Gastrocnemius medialis (tissue), 4 donors: ENCODE results near the gene TMEM43. TPM values are rescaled to one million over a fixed set of nuclear protein-coding genes. Genes with fewer than 3 reads are reported as not detected.
"Not testable (repeated sequence)": the region's sequence is repeated elsewhere in the genome, so short reads cannot be mapped to it uniquely, and the experiment has no call there.

Source experiments
- ATAC-seq, 2 donors: fragments of 150-250 bp; one replicate each; pipeline ENCODE4 v1.9.1; 2016
- DNase-seq, 2 donors: peaks; one replicate each; pipeline ENCODE4 v3.0.0-alpha.2; 2019
- H3K27ac ChIP-seq, 4 donors: fragments of 200-600 bp; sonication (generic); 1 replicate in 1 of 4; 2 replicates in 3 of 4; pipeline ENCODE4 v1.5.1; 2016 to 2018; ENCODE audit warnings: mild to moderate bottlenecking in 2 of 4, moderate library complexity in 1 of 4
- H3K27me3 ChIP-seq, 3 donors: fragments of 200-600 bp; sonication (generic) in 2 of 3; 1 replicate in 1 of 3; 2 replicates in 2 of 3; pipeline versions ENCODE4 v1.5.1 to v1.6.0; 2016 to 2019; ENCODE audit warnings: mild to moderate bottlenecking in 1 of 3, moderate library complexity in 1 of 3
- H3K36me3 ChIP-seq, 2 donors: fragments of 200-600 bp; sonication (generic) in 1 of 2; one replicate each; pipeline ENCODE4 v1.5.1; 2017 to 2018
- H3K4me1 ChIP-seq, 2 donors: fragments of 200-600 bp; sonication (generic) in 1 of 2; one replicate each; pipeline ENCODE4 v1.5.1; 2016 to 2017; ENCODE audit warnings: mild to moderate bottlenecking in 2 of 2
- H3K4me3 ChIP-seq, 4 donors: fragments of 200-600 bp; sonication (generic) in 3 of 4; 1 replicate in 1 of 4; 2 replicates in 3 of 4; pipeline ENCODE4 v1.5.1; 2016 to 2019; ENCODE audit warnings: mild to moderate bottlenecking in 2 of 4
- H3K9me3 ChIP-seq, 3 donors: fragments of 200-600 bp; sonication (generic) in 2 of 3; 1 replicate in 1 of 3; 2 replicates in 2 of 3; pipeline ENCODE4 v1.5.1; 2016 to 2019
- CTCF ChIP-seq, 5 experiments: fragments of 450-650 bp in 3 of 5; fragments of 200-600 bp in 2 of 5; sonication (generic) in 2 of 5; IDR thresholded peaks in 4 of 5; conservative IDR thresholded peaks in 1 of 5; 1 replicate in 4 of 5; 2 replicates in 1 of 5; pipeline ENCODE4 v1.5.1; 2016 to 2019; ENCODE audit warnings: antibody characterized with exemption in 5 of 5, mild to moderate bottlenecking in 3 of 5, moderate library complexity in 3 of 5
- POLR2A ChIP-seq, 2 donors: fragments of 450-650 bp; IDR thresholded peaks; one replicate each; pipeline ENCODE4 v1.6.1; 2017; ENCODE audit warnings: antibody characterized with exemption in 2 of 2, mild to moderate bottlenecking in 2 of 2, moderate library complexity in 2 of 2
- in situ Hi-C, 4 donors: fragments of 200-750 bp; cut with MboI; loops; one replicate each; pipeline versions ENCODE4 v1.15.0 to v1.8.0; 2017; ENCODE audit warnings: low sequenced_read_pairs in 4 of 4
- intact Hi-C: fragments of 100-400 bp; cut with DNase I; formaldehyde crosslinking; loops from one replicate; pipeline ENCODE4 v1.15.1; 2023; ENCODE audit warnings: low total_unique reads
- total RNA-seq, 4 donors: library from RNA; depleted of rRNA; stranded (reverse); fragments of >200 nt; gene quantifications; one replicate each; pipeline versions ENCODE4 v1.1.0 to v1.2.3, GENCODE V29; 2016

Gene TMEM43
- total RNA-seq, 4 donors from 2014 or later = 68.2 to 128 (median 78.6) TPM

GRCh38 chr3:14119651-14120050 is 5.2 kb upstream of the TMEM43 start:
- Histone ChIP-seq H3K4me3 (no peak overlapping the region), H3K4me1 (peaks cover 13 to 15% of the 10 kb centered on the region in 2 donors), H3K27me3 (no peaks in the 10 kb centered on the region), H3K9me3 (no peaks in the 10 kb centered on the region), H3K27ac (no peak overlapping the region), H3K36me3 (peaks cover 0 to 33% of the 10 kb centered on the region in 2 donors)
- ATAC-seq = no peak
- DNase-seq = no peak
- in situ Hi-C loops (loop anchor here in 2 of 4 donors (10.0 to 25.0 kb wide), 2 partner anchors 225 to 632 kb away; partner anchors contain the start of gene HDAC11 (in 1 of the 2)), intact Hi-C loops (loop anchor here (10.0 kb wide), 3 partner anchors 165 to 635 kb away; partner anchors contain the start of genes CCDC174 and HDAC11)
- TF ChIP-seq POLR2A (IDR thresholded peaks at IDR 0.05) = no peak
- TF ChIP-seq CTCF (IDR thresholded peaks at IDR 0.05 in 4 of 5, conservative IDR thresholded peaks at IDR 0.05 in 1 of 5) = no peak

GRCh38 chr3:14120111-14120920 is 4.5 kb upstream of the TMEM43 start:
- DNase-seq (no peak), ATAC-seq (no peak)
- H3K4me1 ChIP-seq = peaks cover 13 to 15% of the 10 kb centered on the region in 2 donors
- no peaks in the 10 kb centered on the region for H3K9me3 ChIP-seq
- no peaks in the 10 kb centered on the region for H3K27me3 ChIP-seq
- no peak overlapping the region for H3K4me3 ChIP-seq
- in situ Hi-C loops (loop anchor here in 1 of 4 donors (10.0 to 25.0 kb wide), 2 partner anchors 226 to 633 kb away; partner anchors contain the start of gene HDAC11), intact Hi-C loops (loop anchor here (10.0 kb wide), 3 partner anchors 164 to 636 kb away; partner anchors contain the start of genes CCDC174 and HDAC11)
- TF ChIP-seq POLR2A (IDR thresholded peaks at IDR 0.05) (no peak), CTCF (IDR thresholded peaks at IDR 0.05 in 4 of 5, conservative IDR thresholded peaks at IDR 0.05 in 1 of 5) (no peak)
- H3K27ac ChIP-seq = no peak overlapping the region
- peaks cover 0 to 26% of the 10 kb centered on the region in 2 donors for H3K36me3 ChIP-seq

- intact Hi-C loops = loop anchor here (10.0 kb wide), 3 partner anchors 164 to 636 kb away; partner anchors contain the start of genes CCDC174 and HDAC11
- H3K36me3 ChIP-seq = peaks cover 0 to 20% of the 10 kb centered on the region in 2 donors
- not testable (repeated sequence) for H3K27ac ChIP-seq, H3K27me3 ChIP-seq, ATAC-seq, DNase-seq, H3K9me3 ChIP-seq, H3K4me3 ChIP-seq
- in situ Hi-C loops = loop anchor here in 1 of 4 donors (10.0 to 25.0 kb wide), 2 partner anchors 226 to 634 kb away; partner anchors contain the start of gene HDAC11
- H3K4me1 ChIP-seq = peaks cover 15 to 16% of the 10 kb centered on the region in 2 donors
These were observed 3.9 kb upstream of the TMEM43 start for GRCh38 chr3:14120921-14121448.

- ATAC-seq = no peak
These were observed 3.0 kb upstream of the TMEM43 start for GRCh38 chr3:14121859-14122258.

More at GRCh38 chr3:14121859-14122258, 3.0 kb upstream of the TMEM43 start:
- Histone ChIP-seq H3K4me1 (peaks cover 24 to 25% of the 10 kb centered on the region in 2 donors), H3K4me3 (no peak overlapping the region), H3K9me3 (no peaks in the 10 kb centered on the region), H3K27me3 (no peaks in the 10 kb centered on the region), H3K36me3 (peaks cover 0 to 13% of the 10 kb centered on the region in 2 donors), H3K27ac (peak overlapping the region in 1 of 4 donors; percentile 29)
- DNase-seq = no peak
- TF ChIP-seq CTCF (IDR thresholded peaks at IDR 0.05 in 4 of 5, conservative IDR thresholded peaks at IDR 0.05 in 1 of 5) (no peak), POLR2A (IDR thresholded peaks at IDR 0.05) (no peak)
- intact Hi-C loops = loop anchor here (10.0 kb wide), 3 partner anchors 163 to 637 kb away; partner anchors contain the start of genes CCDC174 and HDAC11
- in situ Hi-C loops = loop anchor here in 1 of 4 donors (10.0 to 25.0 kb wide), 2 partner anchors 227 to 635 kb away; partner anchors contain the start of gene HDAC11
